ENCODE measurements around the gene GMPPA. TPM values are rescaled to one million over a fixed set of nuclear protein-coding genes. Genes with fewer than 3 reads are reported as not detected.

GMPPA gene
- total and polyA plus RNA-seq, 9 of the 15 experiments (the other 6 are each of a cell fraction or from before 2014, with no cell fraction given): 7.0 to 101 (median 66.7) TPM

DNA sequence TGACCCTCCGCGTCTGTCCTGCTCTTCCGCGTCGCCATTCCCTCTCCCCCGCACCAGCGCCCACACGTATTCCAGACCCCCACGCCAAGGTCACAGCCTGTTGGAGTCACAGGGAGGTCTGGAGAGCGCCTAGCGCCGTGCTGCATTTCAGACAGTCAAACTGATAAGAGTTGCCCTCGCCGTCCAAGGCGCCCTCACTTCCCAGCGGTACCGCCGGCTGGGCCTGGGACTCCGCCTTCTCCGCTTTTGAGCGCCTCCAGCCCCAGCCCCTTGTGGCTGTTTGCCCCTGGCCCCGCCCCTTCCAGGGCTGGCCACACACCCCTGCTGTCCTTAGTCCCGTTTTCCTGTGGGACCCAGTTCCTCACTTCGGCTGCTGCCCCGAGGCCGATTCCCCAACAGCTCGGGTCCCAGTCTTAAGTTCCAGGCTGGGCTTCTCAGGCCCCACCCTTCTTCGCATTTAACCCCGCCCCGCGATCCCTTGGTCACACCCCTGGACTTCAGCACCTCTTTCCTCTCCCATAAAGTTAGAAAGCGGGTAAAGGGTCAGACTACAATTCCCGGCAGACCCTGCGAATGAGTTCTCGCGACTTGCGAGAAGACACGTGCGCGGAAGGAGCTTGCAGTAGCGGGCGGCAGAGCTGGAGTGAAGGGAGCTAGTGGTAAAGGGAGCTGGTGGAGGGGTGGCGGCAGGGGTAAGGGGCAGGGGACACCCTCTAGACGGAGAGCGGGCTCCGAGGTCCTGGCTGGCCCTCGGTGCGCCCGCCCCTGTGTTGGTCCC is at the start of gene GMPPA (continued):
- TF ChIP-seq, protein P1, sequence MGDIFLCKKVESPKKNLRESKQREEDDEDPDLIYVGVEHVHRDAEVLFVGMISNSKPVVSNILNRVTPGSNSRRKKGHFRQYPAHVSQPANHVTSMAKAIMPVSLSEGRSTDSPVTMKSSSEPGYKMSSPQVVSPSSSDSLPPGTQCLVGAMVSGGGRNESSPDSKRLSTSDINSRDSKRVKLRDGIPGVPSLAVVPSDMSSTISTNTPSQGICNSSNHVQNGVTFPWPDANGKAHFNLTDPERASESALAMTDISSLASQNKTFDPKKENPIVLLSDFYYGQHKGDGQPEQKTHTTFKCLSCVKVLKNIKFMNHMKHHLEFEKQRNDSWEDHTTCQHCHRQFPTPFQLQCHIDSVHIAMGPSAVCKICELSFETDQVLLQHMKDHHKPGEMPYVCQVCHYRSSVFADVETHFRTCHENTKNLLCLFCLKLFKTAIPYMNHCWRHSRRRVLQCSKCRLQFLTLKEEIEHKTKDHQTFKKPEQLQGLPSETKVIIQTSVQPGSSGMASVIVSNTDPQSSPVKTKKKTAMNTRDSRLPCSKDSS (IDR thresholded peaks at IDR 0.05; ENCODE audit: low read depth, partially characterized antibody): no peak
- TF ChIP-seq HNRNPH1 (optimal IDR thresholded peaks at IDR 0.05; ENCODE audit: low read depth, low read length) (no peak), KHSRP (IDR thresholded peaks at IDR 0.05) (no peak), ZC3H4 (CRISPR knock-in tag; IDR thresholded peaks at IDR 0.05; ENCODE audit: borderline replicate concordance) (no peak), ZNF431 (CRISPR knock-in tag; IDR thresholded peaks at IDR 0.05) (peak; percentile 77), ZNF311 (CRISPR knock-in tag; IDR thresholded peaks at IDR 0.05) (no peak), DACH1 (IDR thresholded peaks at IDR 0.05; ENCODE audit: partially characterized antibody) (no peak), ELF4 (CRISPR knock-in tag; IDR thresholded peaks at IDR 0.05) (no peak), XRCC5 (IDR thresholded peaks at IDR 0.05; ENCODE audit: low read depth, low read length) (no peak), ZNF384 (IDR thresholded peaks at IDR 0.05; ENCODE audit: low read depth, low read length) (no peak), CCNT2 (IDR thresholded peaks at IDR 0.05; ENCODE audit: borderline replicate concordance, extremely low read depth, insufficient read length, low read depth, low read length) (no peak), HDAC6 (IDR thresholded peaks at IDR 0.05; ENCODE audit: low read depth, low read length) (no peak), FOXA1 (IDR thresholded peaks at IDR 0.05; ENCODE audit: borderline replicate concordance) (no peak), CBX3 (IDR thresholded peaks at IDR 0.05; ENCODE audit: borderline replicate concordance in 1 of 2, low read length in 2 of 2) (0 out of 3 replicates have a peak, but pooled peaks of 1 of the 2 experiments have one; percentile 9), CBFB (CRISPR knock-in tag; IDR thresholded peaks at IDR 0.05) (0 out of 2 replicates have a peak, but pooled peaks have one; percentile 9), ILK (tag; IDR thresholded peaks at IDR 0.05; ENCODE audit: borderline replicate concordance, low read depth) (no peak), RFX7 (CRISPR knock-in tag; IDR thresholded peaks at IDR 0.05) (no peak), FOXA3 (CRISPR knock-in tag; conservative IDR thresholded peaks at IDR 0.05 in 1 of 2, IDR thresholded peaks at IDR 0.05 in 1 of 2) (no peak), ZNF316 (IDR thresholded peaks at IDR 0.05) (no peak), KDM5B (IDR thresholded peaks at IDR 0.05; ENCODE audit: insufficient replicate concordance, low read depth, low read length) (peak; percentile 65), ZBTB17 (CRISPR knock-in tag; IDR thresholded peaks at IDR 0.05) (0 out of 2 replicates have a peak, but pooled peaks have one; percentile 9), POLR3A (IDR thresholded peaks at IDR 0.05; ENCODE audit: borderline replicate concordance, extremely low read depth, insufficient read depth, insufficient read length) (no peak), EWSR1 (IDR thresholded peaks at IDR 0.05; ENCODE audit: borderline replicate concordance, low read depth, partially characterized antibody) (no peak), JUNB (CRISPR knock-in tag; conservative IDR thresholded peaks at IDR 0.05) (no peak), BRD9 (IDR thresholded peaks at IDR 0.05; ENCODE audit: low read depth, partially characterized antibody) (peak; percentile 84), POLR2G (IDR thresholded peaks at IDR 0.05; ENCODE audit: low read depth, low read length) (peak; percentile 92), TAF7 (tag; IDR thresholded peaks at IDR 0.05) (peak; percentile 51; the same call in 1 of the 2 replicates)

All from K562 (cell line).